Lower leg skin (tissue), 4 donors: ENCODE results near the gene NEURL1. TPM values are rescaled to one million over a fixed set of nuclear protein-coding genes. Genes with fewer than 3 reads are reported as not detected.
"Not testable (repeated sequence)": the region's sequence is repeated elsewhere in the genome, so short reads cannot be mapped to it uniquely, and the experiment has no call there.

Experiments
- DNase-seq, 2 donors: peaks; one replicate each; pipeline ENCODE4 v3.0.0-alpha.2; 2019; ENCODE audit warnings: low spot score in 2 of 2
- H3K4me3 ChIP-seq: fragments of 200-600 bp; sonication (generic); 2 replicates; pipeline ENCODE4 v1.5.1; 2017; ENCODE audit warnings: mild to moderate bottlenecking, low read depth; ENCODE audit not compliant: poor library complexity, severe bottlenecking
- CTCF ChIP-seq, 3 donors: fragments of 450-650 bp; IDR thresholded peaks; one replicate each; pipeline ENCODE4 v1.5.1; 2016; ENCODE audit warnings: antibody characterized with exemption in 3 of 3, mild to moderate bottlenecking in 3 of 3, moderate library complexity in 2 of 3
- POLR2A ChIP-seq, 2 donors: fragments of 450-650 bp; IDR thresholded peaks; one replicate each; pipeline ENCODE4 v1.6.1; 2016 to 2017; ENCODE audit warnings: antibody characterized with exemption in 2 of 2, mild to moderate bottlenecking in 1 of 2, moderate library complexity in 1 of 2
- WGBS, 2 donors: methylation state at CpG; one replicate each; pipeline ENCODE4 v1.1.5; 2018; 5-methylcytosine and 5-hydroxymethylcytosine counted together
- intact Hi-C: fragments of 100-400 bp; cut with DNase I; formaldehyde crosslinking; loops from one replicate; pipeline ENCODE4 v1.15.0; 2023; ENCODE audit warnings: low total_unique reads
- total RNA-seq, 4 donors: library from RNA; depleted of rRNA; stranded (reverse); fragments of >200 nt; gene quantifications; one replicate each; pipeline ENCODE4 v1.1.0, GENCODE V29; 2016

Gene NEURL1
- total RNA-seq, 4 donors from 2014 or later, result 0.13 to 0.23 (median 0.22) TPM; not detected in 1

- 60 to 69% methylated on average over 5 of the region's 5 CpGs for WGBS, 2 donors
- intact Hi-C loops, result no loop called here
- TF ChIP-seq CTCF (IDR thresholded peaks at IDR 0.05) (no peak), POLR2A (IDR thresholded peaks at IDR 0.05) (no peak)
Observed at GRCh38 chr10:103480521-103480920, 13.0 kb upstream of the NEURL1 start.

GRCh38 chr10:103481974-103482531 is 11.5 kb upstream of the NEURL1 start:
- peak in 1 of 2 donors; percentile 41 for DNase-seq
- TF ChIP-seq CTCF (IDR thresholded peaks at IDR 0.05), result no peak
- TF ChIP-seq POLR2A (IDR thresholded peaks at IDR 0.05), result no peak
- intact Hi-C loops, result no loop called here
- WGBS, 2 donors, result 46 to 48% methylated on average over 12 of the region's 12 CpGs
- H3K4me3 ChIP-seq, result no peak overlapping the region

More at GRCh38 chr10:103480521-103480920, 13.0 kb upstream of the NEURL1 start:
- H3K4me3 ChIP-seq, result no peak overlapping the region
- no peak for DNase-seq

- WGBS, 2 donors, result 85 to 87% methylated on average over 8 of the region's 8 CpGs
- not testable (repeated sequence) for DNase-seq, H3K4me3 ChIP-seq
- intact Hi-C loops, result loop anchor here (5.0 kb wide), 1 partner anchor 70 kb away; no protein-coding TSS in a partner anchor
Observed at GRCh38 chr10:103486635-103487409, 6.7 kb upstream of the NEURL1 start.

GRCh38 chr10:103487410-103487708 is 6.1 kb upstream of the NEURL1 start:
- TF ChIP-seq CTCF (IDR thresholded peaks at IDR 0.05) (no peak), POLR2A (IDR thresholded peaks at IDR 0.05) (no peak)
- no peak for DNase-seq
- 79 to 88% methylated on average over 2 of the region's 2 CpGs for WGBS, 2 donors
- no peak overlapping the region for H3K4me3 ChIP-seq
- intact Hi-C loops, result loop anchor here (5.0 kb wide), 1 partner anchor 70 kb away; no protein-coding TSS in a partner anchor

GRCh38 chr10:103490986-103491314 is 2.6 kb upstream of the NEURL1 start:
- TF ChIP-seq CTCF (IDR thresholded peaks at IDR 0.05), result no peak
- no peak for TF ChIP-seq POLR2A (IDR thresholded peaks at IDR 0.05)
- intact Hi-C loops, result no loop called here
- DNase-seq, result no peak
- 89 to 94% methylated on average over 1 of the region's 1 CpG for WGBS, 2 donors
- no peak overlapping the region for H3K4me3 ChIP-seq

- DNase-seq, result no peak
- 58 to 76% methylated on average over 7 of the region's 7 CpGs for WGBS, 2 donors
- TF ChIP-seq POLR2A (IDR thresholded peaks at IDR 0.05) (no peak), CTCF (IDR thresholded peaks at IDR 0.05) (no peak)
- no peak overlapping the region for H3K4me3 ChIP-seq
- intact Hi-C loops, result no loop called here
Observed at GRCh38 chr10:103491729-103492364, 1.7 kb upstream of the NEURL1 start.
